Transverse colon (tissue), 4 donors: ENCODE data around the gene P2RY2. TPM values are rescaled to one million over a fixed set of nuclear protein-coding genes. Genes with fewer than 3 reads are reported as not detected.
A peak's percentile ranks its signal among the peaks of the same experiment; 100 is the strongest.

Experiments used
- DNase-seq: peaks from one replicate; pipeline ENCODE4 v3.0.0-alpha.2; 2019
- H3K27ac ChIP-seq, 4 donors: fragments of 200-600 bp; sonication (generic); 2 replicates each; pipeline ENCODE4 v1.5.1; 2016 to 2018; ENCODE audit warnings: inconsistent platforms in 4 of 4
- H3K27me3 ChIP-seq: fragments of 200-600 bp; sonication (generic); 2 replicates; pipeline ENCODE4 v1.5.1; 2017; ENCODE audit warnings: inconsistent platforms
- H3K36me3 ChIP-seq, 4 donors: fragments of 200-600 bp; sonication (generic); 2 replicates each; pipeline ENCODE4 v1.5.1; 2017 to 2019; ENCODE audit warnings: inconsistent platforms in 4 of 4
- H3K4me1 ChIP-seq, 4 donors: fragments of 200-600 bp; sonication (generic); 2 replicates each; pipeline ENCODE4 v1.5.1; 2017 to 2020; ENCODE audit warnings: inconsistent platforms in 4 of 4
- H3K4me3 ChIP-seq, 4 donors: fragments of 200-600 bp; sonication (generic); 1 replicate in 1 of 4; 2 replicates in 3 of 4; pipeline versions ENCODE4 v1.5.1 to v1.6.1; 2017 to 2019; ENCODE audit warnings: inconsistent platforms in 4 of 4
- H3K9me3 ChIP-seq, 2 donors: fragments of 200-600 bp; sonication (generic); 2 replicates each; pipeline ENCODE4 v1.5.1; 2017 to 2019; ENCODE audit warnings: inconsistent platforms in 2 of 2
- EP300 ChIP-seq: sonication (generic); formaldehyde crosslinking; IDR thresholded peaks from one replicate; pipeline ENCODE4 v1.6.1; 2017; ENCODE audit warnings: antibody characterized with exemption, low read depth
- POLR2A ChIP-seq: fragments of 450-650 bp; IDR thresholded peaks from one replicate; pipeline ENCODE4 v1.6.1; 2016; ENCODE audit warnings: antibody characterized with exemption, mild to moderate bottlenecking, moderate library complexity
- POLR2AphosphoS5 ChIP-seq, 3 donors: sonication (generic); formaldehyde crosslinking; IDR thresholded peaks; one replicate each; pipeline ENCODE4 v1.6.1; 2016; ENCODE audit warnings: antibody characterized with exemption in 3 of 3
- WGBS, 2 donors: methylation state at CpG; one replicate each; pipeline ENCODE4 v1.1.5; 2018; ENCODE audit warnings: low coverage in 1 of 2; 5-methylcytosine and 5-hydroxymethylcytosine counted together
- in situ Hi-C, 4 donors: fragments of 200-750 bp; cut with MboI; loops; one replicate each; pipeline versions ENCODE4 v1.15.0 to v1.15.1; 2017; ENCODE audit warnings: low sequenced_read_pairs in 3 of 4, low pct_ligation_motif_present in 1 of 4, low pct_unique_long_range_greater_than_20kb in 1 of 4
- intact Hi-C: fragments of 100-400 bp; cut with DNase I; formaldehyde crosslinking; loops from one replicate; pipeline ENCODE4 v1.15.1; 2023; ENCODE audit warnings: low total_unique reads
- total RNA-seq, 4 donors: library from RNA; depleted of rRNA; stranded (reverse); fragments of >200 nt; gene quantifications; one replicate each; pipeline ENCODE4 v1.1.0, GENCODE V29; 2016
- TF ChIP-seq, protein P1 (sequence below), 5 experiments: fragments of 200-600 bp in 3 of 5; fragments of 450-650 bp in 2 of 5; sonication (generic) in 3 of 5; IDR thresholded peaks; 1 replicate in 2 of 5; 2 replicates in 3 of 5; pipeline ENCODE4 v1.5.1; 2016 to 2017; ENCODE audit warnings: antibody characterized with exemption in 5 of 5, inconsistent platforms in 3 of 5, mild to moderate bottlenecking in 2 of 5, moderate library complexity in 1 of 5

Gene P2RY2
- total RNA-seq, 4 donors from 2014 or later = 8.6 to 21.4 (median 12.6) TPM

DNA sequence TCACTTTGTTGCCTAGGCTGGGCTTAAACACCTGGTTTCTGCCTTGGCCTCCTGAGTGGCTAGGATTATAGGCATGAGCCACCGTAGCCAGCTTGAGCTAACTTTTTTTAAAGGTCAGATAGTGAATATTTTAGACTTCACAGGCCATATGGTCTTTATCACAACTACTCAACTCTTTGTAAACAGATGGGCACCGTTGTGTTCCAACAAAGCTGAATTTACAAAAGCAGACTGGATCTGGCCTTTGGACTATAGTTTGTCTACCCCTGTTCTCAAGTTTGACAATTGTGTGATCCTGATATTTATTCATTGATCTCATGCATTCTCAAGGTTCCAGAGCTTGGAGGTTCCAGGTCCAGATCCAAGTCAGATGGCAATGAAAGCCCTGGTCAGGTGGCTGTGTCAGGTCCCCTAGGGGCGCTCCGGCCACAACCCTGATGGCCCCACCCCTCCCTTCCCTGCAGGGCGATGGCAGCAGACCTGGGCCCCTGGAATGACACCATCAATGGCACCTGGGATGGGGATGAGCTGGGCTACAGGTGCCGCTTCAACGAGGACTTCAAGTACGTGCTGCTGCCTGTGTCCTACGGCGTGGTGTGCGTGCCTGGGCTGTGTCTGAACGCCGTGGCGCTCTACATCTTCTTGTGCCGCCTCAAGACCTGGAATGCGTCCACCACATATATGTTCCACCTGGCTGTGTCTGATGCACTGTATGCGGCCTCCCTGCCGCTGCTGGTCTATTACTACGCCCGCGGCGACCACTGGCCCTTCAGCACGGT, 15.8 kb downstream of the P2RY2 start:
- no peak overlapping the region for H3K27ac ChIP-seq
- intact Hi-C loops (no loop called here), in situ Hi-C loops (no loop called here)
- H3K4me3 ChIP-seq = no peak overlapping the region
- peak; percentile 4 for DNase-seq
- H3K27me3 ChIP-seq = no peaks in the 10 kb centered on the region
- no peaks in the 10 kb centered on the region for H3K9me3 ChIP-seq
- peaks cover 0 to 6% (median 3%) of the 10 kb centered on the region in 4 donors for H3K4me1 ChIP-seq
- H3K36me3 ChIP-seq = no peaks in the 10 kb centered on the region
- 20 to 90% methylated on average over 1 to 23 of the region's 23 CpGs for WGBS, 2 donors
- TF ChIP-seq POLR2A = no peak
- TF ChIP-seq EP300 = no peak
- TF ChIP-seq POLR2AphosphoS5 (IDR thresholded peaks at IDR 0.05) = no peak
- TF ChIP-seq, protein P1, sequence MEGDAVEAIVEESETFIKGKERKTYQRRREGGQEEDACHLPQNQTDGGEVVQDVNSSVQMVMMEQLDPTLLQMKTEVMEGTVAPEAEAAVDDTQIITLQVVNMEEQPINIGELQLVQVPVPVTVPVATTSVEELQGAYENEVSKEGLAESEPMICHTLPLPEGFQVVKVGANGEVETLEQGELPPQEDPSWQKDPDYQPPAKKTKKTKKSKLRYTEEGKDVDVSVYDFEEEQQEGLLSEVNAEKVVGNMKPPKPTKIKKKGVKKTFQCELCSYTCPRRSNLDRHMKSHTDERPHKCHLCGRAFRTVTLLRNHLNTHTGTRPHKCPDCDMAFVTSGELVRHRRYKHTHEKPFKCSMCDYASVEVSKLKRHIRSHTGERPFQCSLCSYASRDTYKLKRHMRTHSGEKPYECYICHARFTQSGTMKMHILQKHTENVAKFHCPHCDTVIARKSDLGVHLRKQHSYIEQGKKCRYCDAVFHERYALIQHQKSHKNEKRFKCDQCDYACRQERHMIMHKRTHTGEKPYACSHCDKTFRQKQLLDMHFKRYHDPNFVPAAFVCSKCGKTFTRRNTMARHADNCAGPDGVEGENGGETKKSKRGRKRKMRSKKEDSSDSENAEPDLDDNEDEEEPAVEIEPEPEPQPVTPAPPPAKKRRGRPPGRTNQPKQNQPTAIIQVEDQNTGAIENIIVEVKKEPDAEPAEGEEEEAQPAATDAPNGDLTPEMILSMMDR (IDR thresholded peaks at IDR 0.05) = no peak

DNA sequence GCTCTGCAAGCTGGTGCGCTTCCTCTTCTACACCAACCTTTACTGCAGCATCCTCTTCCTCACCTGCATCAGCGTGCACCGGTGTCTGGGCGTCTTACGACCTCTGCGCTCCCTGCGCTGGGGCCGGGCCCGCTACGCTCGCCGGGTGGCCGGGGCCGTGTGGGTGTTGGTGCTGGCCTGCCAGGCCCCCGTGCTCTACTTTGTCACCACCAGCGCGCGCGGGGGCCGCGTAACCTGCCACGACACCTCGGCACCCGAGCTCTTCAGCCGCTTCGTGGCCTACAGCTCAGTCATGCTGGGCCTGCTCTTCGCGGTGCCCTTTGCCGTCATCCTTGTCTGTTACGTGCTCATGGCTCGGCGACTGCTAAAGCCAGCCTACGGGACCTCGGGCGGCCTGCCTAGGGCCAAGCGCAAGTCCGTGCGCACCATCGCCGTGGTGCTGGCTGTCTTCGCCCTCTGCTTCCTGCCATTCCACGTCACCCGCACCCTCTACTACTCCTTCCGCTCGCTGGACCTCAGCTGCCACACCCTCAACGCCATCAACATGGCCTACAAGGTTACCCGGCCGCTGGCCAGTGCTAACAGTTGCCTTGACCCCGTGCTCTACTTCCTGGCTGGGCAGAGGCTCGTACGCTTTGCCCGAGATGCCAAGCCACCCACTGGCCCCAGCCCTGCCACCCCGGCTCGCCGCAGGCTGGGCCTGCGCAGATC, 16.5 kb downstream of the P2RY2 start:
- WGBS, 2 donors = 96% methylated on average over 51 of the region's 56 CpGs; no CpG with 5 or more reads in 1 of the 2 donors
- intact Hi-C loops = no loop called here

DNA sequence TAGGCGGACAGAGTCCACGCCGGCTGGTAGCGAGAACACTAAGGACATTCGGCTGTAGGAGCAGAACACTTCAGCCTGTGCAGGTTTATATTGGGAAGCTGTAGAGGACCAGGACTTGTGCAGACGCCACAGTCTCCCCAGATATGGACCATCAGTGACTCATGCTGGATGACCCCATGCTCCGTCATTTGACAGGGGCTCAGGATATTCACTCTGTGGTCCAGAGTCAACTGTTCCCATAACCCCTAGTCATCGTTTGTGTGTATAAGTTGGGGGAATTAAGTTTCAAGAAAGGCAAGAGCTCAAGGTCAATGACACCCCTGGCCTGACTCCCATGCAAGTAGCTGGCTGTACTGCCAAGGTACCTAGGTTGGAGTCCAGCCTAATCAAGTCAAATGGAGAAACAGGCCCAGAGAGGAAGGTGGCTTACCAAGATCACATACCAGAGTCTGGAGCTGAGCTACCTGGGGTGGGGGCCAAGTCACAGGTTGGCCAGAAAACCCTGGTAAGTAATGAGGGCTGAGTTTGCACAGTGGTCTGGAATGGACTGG, 17.2 kb downstream of the P2RY2 start:
- H3K27me3 ChIP-seq = no peaks in the 10 kb centered on the region
- no peaks in the 10 kb centered on the region for H3K36me3 ChIP-seq
- no peak overlapping the region for H3K4me3 ChIP-seq
- peaks cover 0 to 6% (median 3%) of the 10 kb centered on the region in 4 donors for H3K4me1 ChIP-seq
- in situ Hi-C loops (loop anchor here in 3 of 4 donors (5.0 kb wide), 1 partner anchor 48 kb away; no protein-coding TSS in a partner anchor), intact Hi-C loops (no loop called here)
- WGBS, 2 donors = 89% methylated on average over 8 of the region's 8 CpGs; no CpG with 5 or more reads in 1 of the 2 donors
- no peak for TF ChIP-seq POLR2AphosphoS5 (IDR thresholded peaks at IDR 0.05)
- TF ChIP-seq POLR2A = no peak
- no peak for TF ChIP-seq EP300
- TF ChIP-seq, protein P1 (IDR thresholded peaks at IDR 0.05) = no peak
- no peak for DNase-seq
- H3K27ac ChIP-seq = no peak overlapping the region
- no peaks in the 10 kb centered on the region for H3K9me3 ChIP-seq

More for the DNA sequence above, 16.5 kb downstream of the P2RY2 start:
- no peaks in the 10 kb centered on the region for H3K36me3 ChIP-seq
- in situ Hi-C loops = loop anchor here in 3 of 4 donors (5.0 kb wide), 1 partner anchor 47 kb away; no protein-coding TSS in a partner anchor
- no peak for DNase-seq
- no peak overlapping the region for H3K4me3 ChIP-seq
- H3K27me3 ChIP-seq = no peaks in the 10 kb centered on the region
- H3K27ac ChIP-seq = no peak overlapping the region
- no peaks in the 10 kb centered on the region for H3K9me3 ChIP-seq
- peaks cover 0 to 6% (median 3%) of the 10 kb centered on the region in 4 donors for H3K4me1 ChIP-seq
- TF ChIP-seq, protein P1 (IDR thresholded peaks at IDR 0.05) = no peak
- TF ChIP-seq POLR2A (no peak), EP300 (no peak), POLR2AphosphoS5 (IDR thresholded peaks at IDR 0.05) (no peak)
